HEK293 (cell line): ENCODE measurements around the gene PELI3.

Source experiments
- HOXA7 ChIP-seq: sonication (generic); formaldehyde crosslinking; IDR thresholded peaks from 2 replicates; pipeline ENCODE4 v1.8.1; 2022; ENCODE audit warnings: missing genetic modification reagents, borderline replicate concordance
- KLF17 ChIP-seq: fragments of 450-650 bp; formaldehyde crosslinking; IDR thresholded peaks from 2 replicates; pipeline ENCODE4 v1.5.1; 2016; ENCODE audit warnings: missing biosample characterization, missing genetic modification characterization
- MYNN ChIP-seq: fragments of 450-650 bp; formaldehyde crosslinking; IDR thresholded peaks from 2 replicates; pipeline ENCODE4 v1.5.1; 2016; ENCODE audit warnings: missing biosample characterization, missing genetic modification characterization, borderline replicate concordance
- PATZ1 ChIP-seq: fragments of 450-650 bp; formaldehyde crosslinking; IDR thresholded peaks from 2 replicates; pipeline ENCODE4 v1.5.1; 2016; ENCODE audit warnings: missing biosample characterization, missing genetic modification characterization
- SCRT2 ChIP-seq: fragments of 450-650 bp; formaldehyde crosslinking; IDR thresholded peaks from 2 replicates; pipeline ENCODE4 v1.5.1; 2016; ENCODE audit warnings: missing biosample characterization, missing genetic modification characterization
- YY1 ChIP-seq: fragments of 450-650 bp; formaldehyde crosslinking; IDR thresholded peaks from 2 replicates; pipeline ENCODE4 v1.5.1; 2018; ENCODE audit warnings: missing biosample characterization, missing genetic modification characterization
- YY2 ChIP-seq: fragments of 450-650 bp; formaldehyde crosslinking; IDR thresholded peaks from 2 replicates; pipeline ENCODE4 v1.5.1; 2016; ENCODE audit warnings: missing biosample characterization, missing genetic modification characterization
- ZBTB49 ChIP-seq: fragments of 450-650 bp; formaldehyde crosslinking; IDR thresholded peaks from 2 replicates; pipeline ENCODE4 v1.5.1; 2016; ENCODE audit warnings: missing biosample characterization, missing genetic modification characterization, low read depth
- ZBTB6 ChIP-seq: fragments of 450-650 bp; formaldehyde crosslinking; IDR thresholded peaks from 2 replicates; pipeline ENCODE4 v1.5.1; 2017; ENCODE audit warnings: missing biosample characterization, missing genetic modification characterization
- ZBTB8A ChIP-seq: fragments of 450-650 bp; formaldehyde crosslinking; IDR thresholded peaks from 2 replicates; pipeline ENCODE4 v1.5.1; 2016; ENCODE audit warnings: missing biosample characterization, missing genetic modification characterization
- ZEB2 ChIP-seq: fragments of 450-650 bp; formaldehyde crosslinking; IDR thresholded peaks from 2 replicates; pipeline ENCODE4 v1.5.1; 2016; ENCODE audit warnings: missing biosample characterization, missing genetic modification characterization
- ZNF18 ChIP-seq: fragments of 450-650 bp; formaldehyde crosslinking; IDR thresholded peaks from 2 replicates; pipeline ENCODE4 v1.5.1; 2016; ENCODE audit warnings: missing biosample characterization, missing genetic modification characterization
- ZNF274 ChIP-seq, 2 experiments: fragments of 200-500 bp in 1 of 2; fragments of 450-650 bp in 1 of 2; sonication (Bioruptor generic) in 1 of 2; formaldehyde crosslinking in 1 of 2; IDR thresholded peaks; 2 replicates each; pipeline versions ENCODE4 v1.5.1 to v1.6.1; 2014 to 2016; ENCODE audit warnings: borderline replicate concordance in 1 of 2, inconsistent platforms in 1 of 2, low read length in 1 of 2, missing biosample characterization in 1 of 2, missing genetic modification characterization in 1 of 2
- ZNF311 ChIP-seq: fragments of 450-650 bp; formaldehyde crosslinking; IDR thresholded peaks from 2 replicates; pipeline ENCODE4 v1.5.1; 2017; ENCODE audit warnings: missing biosample characterization, missing genetic modification characterization, borderline replicate concordance
- ZNF354C ChIP-seq: fragments of 450-650 bp; formaldehyde crosslinking; IDR thresholded peaks from 2 replicates; pipeline ENCODE4 v1.5.1; 2016; ENCODE audit warnings: missing biosample characterization, missing genetic modification characterization, low read depth, borderline replicate concordance
- ZNF37A ChIP-seq: fragments of 450-650 bp; IDR thresholded peaks from 2 replicates; pipeline ENCODE4 v1.5.1; 2018; ENCODE audit warnings: missing biosample characterization, missing genetic modification characterization
- ZNF510 ChIP-seq: fragments of 450-650 bp; formaldehyde crosslinking; IDR thresholded peaks from 2 replicates; pipeline ENCODE4 v1.5.1; 2018; ENCODE audit warnings: mild to moderate bottlenecking, missing genetic modification characterization, missing biosample characterization; ENCODE audit not compliant: insufficient replicate concordance
- ZNF548 ChIP-seq: fragments of 450-650 bp; formaldehyde crosslinking; IDR thresholded peaks from 2 replicates; pipeline ENCODE4 v1.5.1; 2016; ENCODE audit warnings: missing biosample characterization, missing genetic modification characterization
- ZNF549 ChIP-seq: fragments of 450-650 bp; IDR thresholded peaks from 2 replicates; pipeline ENCODE4 v1.5.1; 2018; ENCODE audit warnings: missing biosample characterization, missing genetic modification characterization, mild to moderate bottlenecking, inconsistent platforms, moderate library complexity
- ZNF600 ChIP-seq: fragments of 450-650 bp; formaldehyde crosslinking; IDR thresholded peaks from 2 replicates; pipeline ENCODE4 v1.5.1; 2016; ENCODE audit warnings: missing biosample characterization, missing genetic modification characterization
- ZNF621 ChIP-seq: fragments of 450-650 bp; formaldehyde crosslinking; IDR thresholded peaks from 2 replicates; pipeline ENCODE4 v1.5.1; 2017; ENCODE audit warnings: missing biosample characterization, missing genetic modification characterization
- ZNF629 ChIP-seq: fragments of 450-650 bp; formaldehyde crosslinking; IDR thresholded peaks from 2 replicates; pipeline ENCODE4 v1.5.1; 2017; ENCODE audit warnings: missing biosample characterization, missing genetic modification characterization
- ZNF654 ChIP-seq: fragments of 450-650 bp; formaldehyde crosslinking; IDR thresholded peaks from 2 replicates; pipeline ENCODE4 v1.5.1; 2016; ENCODE audit warnings: low read depth, missing biosample characterization, missing genetic modification characterization
- ZNF670 ChIP-seq: fragments of 450-650 bp; formaldehyde crosslinking; IDR thresholded peaks from 2 replicates; pipeline ENCODE4 v1.5.1; 2016; ENCODE audit warnings: missing biosample characterization, missing genetic modification characterization, low read depth
- ZNF677 ChIP-seq: fragments of 450-650 bp; IDR thresholded peaks from 2 replicates; pipeline ENCODE4 v1.5.0; 2018; ENCODE audit warnings: missing biosample characterization, mild to moderate bottlenecking, missing genetic modification characterization, moderate library complexity
- ZNF76 ChIP-seq: fragments of 450-650 bp; formaldehyde crosslinking; IDR thresholded peaks from 2 replicates; pipeline ENCODE4; 2016; ENCODE audit warnings: low read depth, missing biosample characterization, missing genetic modification characterization, borderline replicate concordance
- ZNF776 ChIP-seq: fragments of 450-650 bp; formaldehyde crosslinking; IDR thresholded peaks from 2 replicates; pipeline ENCODE4 v1.5.0; 2017; ENCODE audit warnings: missing biosample characterization, missing genetic modification characterization, borderline replicate concordance
- ZNF791 ChIP-seq: fragments of 450-650 bp; formaldehyde crosslinking; IDR thresholded peaks from 2 replicates; pipeline ENCODE4 v1.5.1; 2016; ENCODE audit warnings: missing biosample characterization, missing genetic modification characterization
- ZSCAN4 ChIP-seq: fragments of 450-650 bp; formaldehyde crosslinking; IDR thresholded peaks from 2 replicates; pipeline ENCODE4 v1.5.1; 2017; ENCODE audit warnings: missing biosample characterization, missing genetic modification characterization

PELI3 gene

GRCh38 chr11:66480117-66480938 lies 13.6 kb downstream of the PELI3 start, which contains the start of gene DPP3 (continued):
- TF ChIP-seq ZNF549 (no peak), ZNF37A (tag by site-specific recombination) (no peak), PATZ1 (tag by site-specific recombination) (peak; percentile 80), ZNF670 (no peak), ZNF354C (no peak), ZSCAN4 (tag by site-specific recombination) (0 out of 2 replicates have a peak, but pooled peaks have one; percentile 5), ZNF548 (no peak), ZNF654 (tag by site-specific recombination) (no peak), ZNF629 (tag by site-specific recombination) (peak; percentile 51; the same call in 1 of the 2 replicates), ZNF600 (tag by site-specific recombination) (peak; percentile 68; the same call in 1 of the 2 replicates), ZBTB8A (tag by site-specific recombination) (peak; percentile 40; the same call in 1 of the 2 replicates), ZNF791 (tag by site-specific recombination) (no peak), HOXA7 (CRISPR knock-in tag) (no peak), ZNF274 (IDR thresholded peaks at IDR 0.05; ENCODE audit: low read length) (no peak), ZNF274 (tag by site-specific recombination; IDR thresholded peaks at IDR 0.05; ENCODE audit: borderline replicate concordance) (no peak), ZBTB6 (tag by site-specific recombination) (no peak), ZNF677 (tag by site-specific recombination) (no peak), YY2 (tag by site-specific recombination) (no peak), ZNF311 (tag by site-specific recombination) (no peak), YY1 (tag by site-specific recombination) (no peak), SCRT2 (tag by site-specific recombination) (peak; percentile 2; the same call in 1 of the 2 replicates), ZNF510 (tag by site-specific recombination) (no peak), ZNF776 (tag by site-specific recombination) (no peak), KLF17 (tag by site-specific recombination) (no peak), MYNN (no peak), ZNF621 (no peak), ZNF18 (tag by site-specific recombination) (0 out of 2 replicates have a peak, but pooled peaks have one; percentile 45), ZBTB49 (tag by site-specific recombination) (no peak), ZEB2 (tag by site-specific recombination) (peak; percentile 77), ZNF76 (peak; percentile 55; the same call in 1 of the 2 replicates)
